HFF-Myc (cell line): ENCODE data around the gene HOXA1.
"Not testable (repeated sequence)": the region's sequence is repeated elsewhere in the genome, so short reads cannot be mapped to it uniquely, and the experiment has no call there.

Source experiments
- DNase-seq: peaks from one replicate; pipeline ENCODE4 v3.0.0-alpha.2; 2011; ENCODE audit warnings: low read depth; ENCODE audit errors: extremely low read depth
- H3K4me3 ChIP-seq: replicated peaks from 2 replicates; pipeline ENCODE4 v1.5.1; 2011; ENCODE audit warnings: low read depth, mild to moderate bottlenecking, control low read depth, low read length
- TF ChIP-seq, protein P1 (sequence below): IDR thresholded peaks from 2 replicates; pipeline ENCODE4 v1.5.1; 2012; ENCODE audit warnings: mild to moderate bottlenecking, low read depth, low read length, control low read depth; ENCODE audit errors: missing control alignments

HOXA1 gene

GRCh38 chr7:27053153-27053552 lies 42.6 kb downstream of the HOXA1 start:
- no peak overlapping the region for H3K4me3 ChIP-seq
- DNase-seq: no peak
- TF ChIP-seq, protein P1, sequence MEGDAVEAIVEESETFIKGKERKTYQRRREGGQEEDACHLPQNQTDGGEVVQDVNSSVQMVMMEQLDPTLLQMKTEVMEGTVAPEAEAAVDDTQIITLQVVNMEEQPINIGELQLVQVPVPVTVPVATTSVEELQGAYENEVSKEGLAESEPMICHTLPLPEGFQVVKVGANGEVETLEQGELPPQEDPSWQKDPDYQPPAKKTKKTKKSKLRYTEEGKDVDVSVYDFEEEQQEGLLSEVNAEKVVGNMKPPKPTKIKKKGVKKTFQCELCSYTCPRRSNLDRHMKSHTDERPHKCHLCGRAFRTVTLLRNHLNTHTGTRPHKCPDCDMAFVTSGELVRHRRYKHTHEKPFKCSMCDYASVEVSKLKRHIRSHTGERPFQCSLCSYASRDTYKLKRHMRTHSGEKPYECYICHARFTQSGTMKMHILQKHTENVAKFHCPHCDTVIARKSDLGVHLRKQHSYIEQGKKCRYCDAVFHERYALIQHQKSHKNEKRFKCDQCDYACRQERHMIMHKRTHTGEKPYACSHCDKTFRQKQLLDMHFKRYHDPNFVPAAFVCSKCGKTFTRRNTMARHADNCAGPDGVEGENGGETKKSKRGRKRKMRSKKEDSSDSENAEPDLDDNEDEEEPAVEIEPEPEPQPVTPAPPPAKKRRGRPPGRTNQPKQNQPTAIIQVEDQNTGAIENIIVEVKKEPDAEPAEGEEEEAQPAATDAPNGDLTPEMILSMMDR: no peak

- no peak for DNase-seq
- TF ChIP-seq, protein P1: no peak
- no peak overlapping the region for H3K4me3 ChIP-seq
Observed at GRCh38 chr7:27051451-27051850, 44.3 kb downstream of the HOXA1 start.

DNA sequence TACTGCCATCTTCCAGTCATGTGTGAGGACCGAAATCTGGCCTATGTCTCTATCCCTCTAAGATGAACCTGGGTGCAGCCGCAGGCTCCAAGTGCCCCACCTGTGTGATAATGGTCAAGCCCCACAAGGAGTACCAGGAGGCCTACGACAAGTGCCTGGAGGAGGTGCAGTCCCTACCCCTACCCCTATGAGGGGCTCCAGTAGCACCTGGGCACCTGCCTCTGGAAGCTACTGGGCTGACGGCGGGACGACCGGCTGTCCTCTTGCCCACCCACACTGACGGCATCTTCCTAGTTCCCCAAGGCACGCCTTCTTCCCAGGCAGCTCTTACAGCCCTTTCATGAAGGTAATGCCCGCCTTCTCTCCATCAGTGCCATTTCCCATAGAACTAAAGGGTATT lies 47.4 kb downstream of the HOXA1 start:
- DNase-seq: no peak
- TF ChIP-seq, protein P1: no peak
- H3K4me3 ChIP-seq: no peak overlapping the region

DNA sequence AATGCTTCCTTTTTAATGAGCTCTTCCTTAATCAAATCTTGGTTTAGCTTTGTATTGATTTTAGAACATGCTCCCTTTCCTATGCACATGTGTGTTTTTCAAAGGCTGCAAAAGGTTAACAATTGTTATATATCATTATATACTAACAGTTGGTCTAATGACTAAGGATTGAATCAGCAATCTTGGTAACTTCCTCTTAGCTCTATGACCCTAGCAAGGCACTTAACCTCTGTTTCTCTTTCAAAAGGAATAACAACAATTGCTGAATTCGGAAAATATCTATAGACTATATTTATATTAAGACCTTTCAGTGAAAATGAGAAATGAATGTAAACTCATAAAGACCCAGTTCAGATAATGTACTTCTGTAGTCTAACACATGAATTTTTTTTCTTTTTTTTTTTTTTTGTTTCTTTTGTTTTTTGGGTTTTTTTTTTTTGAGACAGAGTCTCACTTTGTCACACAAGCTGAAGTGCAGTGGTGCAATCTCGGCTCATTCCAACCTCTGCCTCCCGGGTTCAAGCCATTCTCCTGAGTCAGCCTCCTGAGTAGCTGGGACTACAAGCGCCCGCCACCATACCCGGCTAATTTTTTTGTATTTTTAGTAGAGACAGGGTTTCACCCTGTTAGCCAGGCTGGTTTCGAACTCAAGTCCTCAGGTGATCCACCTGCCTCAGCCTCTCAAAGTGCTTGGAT lies 48.8 kb downstream of the HOXA1 start:
- TF ChIP-seq, protein P1: no peak
- H3K4me3 ChIP-seq: no peak overlapping the region
- DNase-seq: no peak

GRCh38 chr7:27045972-27046371 lies 49.8 kb downstream of the HOXA1 start:
- H3K4me3 ChIP-seq, DNase-seq: not testable (repeated sequence)

GRCh38 chr7:27045066-27045465 lies 50.7 kb downstream of the HOXA1 start:
- not testable (repeated sequence) for H3K4me3 ChIP-seq, DNase-seq
